ENCODE results near the gene LPAR3.

LPAR3 gene

GRCh38 chr1:84830136-84830535 is 62.9 kb downstream of the LPAR3 start:
- no peaks in the 10 kb centered on the region for H3K9me3 Mint-ChIP-seq

GRCh38 chr1:84827976-84828375 is 65.0 kb downstream of the LPAR3 start:
- Mint-ChIP-seq H3K27me3 (no peaks in the 10 kb centered on the region), H3K27ac (no peak overlapping the region), H3K4me3 (no peak overlapping the region), H3K9me3 (no peaks in the 10 kb centered on the region), H3K36me3 (peaks cover 2% of the 10 kb centered on the region), H3K4me1 (no peaks in the 10 kb centered on the region)

More at GRCh38 chr1:84830136-84830535, 62.9 kb downstream of the LPAR3 start:
- H3K4me1 Mint-ChIP-seq = no peaks in the 10 kb centered on the region
- no peak overlapping the region for H3K27ac Mint-ChIP-seq
- no peaks in the 10 kb centered on the region for H3K27me3 Mint-ChIP-seq
- no peak overlapping the region for H3K4me3 Mint-ChIP-seq
- peaks cover 2% of the 10 kb centered on the region for H3K36me3 Mint-ChIP-seq

GRCh38 chr1:84827555-84827954 is 65.5 kb downstream of the LPAR3 start:
- Mint-ChIP-seq H3K36me3 (peaks cover 2% of the 10 kb centered on the region), H3K4me3 (no peak overlapping the region), H3K9me3 (no peaks in the 10 kb centered on the region), H3K27ac (no peak overlapping the region), H3K4me1 (no peaks in the 10 kb centered on the region), H3K27me3 (no peaks in the 10 kb centered on the region)

GRCh38 chr1:84825161-84825560 is 67.8 kb downstream of the LPAR3 start:
- H3K27ac Mint-ChIP-seq = no peak overlapping the region
- H3K36me3 Mint-ChIP-seq = peaks cover 2% of the 10 kb centered on the region
- no peak overlapping the region for H3K4me3 Mint-ChIP-seq
- no peaks in the 10 kb centered on the region for H3K9me3 Mint-ChIP-seq
- H3K4me1 Mint-ChIP-seq = peaks cover 3% of the 10 kb centered on the region
- H3K27me3 Mint-ChIP-seq = no peaks in the 10 kb centered on the region

- no peak overlapping the region for H3K4me3 Mint-ChIP-seq
- no peaks in the 10 kb centered on the region for H3K9me3 Mint-ChIP-seq
- H3K36me3 Mint-ChIP-seq = no peaks in the 10 kb centered on the region
- peaks cover 15% of the 10 kb centered on the region for H3K4me1 Mint-ChIP-seq
- no peaks in the 10 kb centered on the region for H3K27me3 Mint-ChIP-seq
- H3K27ac Mint-ChIP-seq = no peak overlapping the region
Measured at GRCh38 chr1:84823991-84824390, 69.0 kb downstream of the LPAR3 start.

- Mint-ChIP-seq H3K4me3 (no peak overlapping the region), H3K27ac (no peak overlapping the region), H3K4me1 (peaks cover 20% of the 10 kb centered on the region), H3K9me3 (no peaks in the 10 kb centered on the region), H3K27me3 (no peaks in the 10 kb centered on the region), H3K36me3 (no peaks in the 10 kb centered on the region)
Measured at GRCh38 chr1:84823511-84823910, 69.5 kb downstream of the LPAR3 start.

GRCh38 chr1:84810343-84810742 is 82.7 kb downstream of the LPAR3 start:
- Mint-ChIP-seq H3K4me3 (no peak overlapping the region), H3K9me3 (no peaks in the 10 kb centered on the region), H3K4me1 (no peaks in the 10 kb centered on the region), H3K36me3 (no peaks in the 10 kb centered on the region), H3K27ac (no peak overlapping the region), H3K27me3 (no peaks in the 10 kb centered on the region)

GRCh38 chr1:84809023-84809422 is 84.0 kb downstream of the LPAR3 start:
- H3K4me3 Mint-ChIP-seq = no peak overlapping the region
- no peaks in the 10 kb centered on the region for H3K9me3 Mint-ChIP-seq
- H3K27me3 Mint-ChIP-seq = no peaks in the 10 kb centered on the region
- H3K4me1 Mint-ChIP-seq = no peaks in the 10 kb centered on the region
- no peaks in the 10 kb centered on the region for H3K36me3 Mint-ChIP-seq
- no peak overlapping the region for H3K27ac Mint-ChIP-seq

- H3K27ac Mint-ChIP-seq = no peak overlapping the region
- no peaks in the 10 kb centered on the region for H3K9me3 Mint-ChIP-seq
- H3K36me3 Mint-ChIP-seq = no peaks in the 10 kb centered on the region
- H3K27me3 Mint-ChIP-seq = no peaks in the 10 kb centered on the region
- H3K4me1 Mint-ChIP-seq = no peaks in the 10 kb centered on the region
- H3K4me3 Mint-ChIP-seq = no peak overlapping the region
Measured at GRCh38 chr1:84803604-84804003, 89.4 kb downstream of the LPAR3 start.

- Mint-ChIP-seq H3K36me3 (no peaks in the 10 kb centered on the region), H3K4me1 (peaks cover 4% of the 10 kb centered on the region), H3K27ac (no peak overlapping the region), H3K9me3 (no peaks in the 10 kb centered on the region), H3K27me3 (no peaks in the 10 kb centered on the region), H3K4me3 (no peak overlapping the region)
Measured at GRCh38 chr1:84802567-84803232, 90.3 kb downstream of the LPAR3 start.

GRCh38 chr1:84800090-84801073 is 92.6 kb downstream of the LPAR3 start:
- Mint-ChIP-seq H3K27me3 (no peaks in the 10 kb centered on the region), H3K4me3 (no peak overlapping the region)

GRCh38 chr1:84797603-84798002 is 95.4 kb downstream of the LPAR3 start:
- H3K4me3 Mint-ChIP-seq = no peak overlapping the region
- peaks cover 4% of the 10 kb centered on the region for H3K4me1 Mint-ChIP-seq
- no peaks in the 10 kb centered on the region for H3K36me3 Mint-ChIP-seq
- no peaks in the 10 kb centered on the region for H3K27me3 Mint-ChIP-seq
- H3K9me3 Mint-ChIP-seq = no peaks in the 10 kb centered on the region
- no peak overlapping the region for H3K27ac Mint-ChIP-seq

More at GRCh38 chr1:84800090-84801073, 92.6 kb downstream of the LPAR3 start:
- Mint-ChIP-seq H3K4me1 (peaks cover 4% of the 10 kb centered on the region), H3K9me3 (no peaks in the 10 kb centered on the region), H3K27ac (no peak overlapping the region), H3K36me3 (no peaks in the 10 kb centered on the region)

- Mint-ChIP-seq H3K27ac (no peak overlapping the region), H3K4me1 (peaks cover 4% of the 10 kb centered on the region), H3K4me3 (no peak overlapping the region), H3K9me3 (no peaks in the 10 kb centered on the region), H3K27me3 (no peaks in the 10 kb centered on the region), H3K36me3 (no peaks in the 10 kb centered on the region)
Measured at GRCh38 chr1:84795966-84796600, 96.9 kb downstream of the LPAR3 start.

- Mint-ChIP-seq H3K4me3 (no peak overlapping the region), H3K27ac (no peak overlapping the region), H3K9me3 (no peaks in the 10 kb centered on the region), H3K27me3 (no peaks in the 10 kb centered on the region), H3K4me1 (peaks cover 4% of the 10 kb centered on the region), H3K36me3 (no peaks in the 10 kb centered on the region)
Measured at GRCh38 chr1:84795213-84795612, 97.8 kb downstream of the LPAR3 start.

- H3K36me3 Mint-ChIP-seq = peaks cover 1% of the 10 kb centered on the region
- no peak overlapping the region for H3K27ac Mint-ChIP-seq
- no peaks in the 10 kb centered on the region for H3K9me3 Mint-ChIP-seq
- no peaks in the 10 kb centered on the region for H3K4me1 Mint-ChIP-seq
- H3K4me3 Mint-ChIP-seq = no peak overlapping the region
- no peaks in the 10 kb centered on the region for H3K27me3 Mint-ChIP-seq
Measured at GRCh38 chr1:84792421-84792820, 100.6 kb downstream of the LPAR3 start.

- H3K4me3 Mint-ChIP-seq = no peak overlapping the region
- H3K27me3 Mint-ChIP-seq = no peaks in the 10 kb centered on the region
Measured at GRCh38 chr1:84789014-84789413, 104.0 kb downstream of the LPAR3 start.

More at GRCh38 chr1:84789014-84789413, 104.0 kb downstream of the LPAR3 start:
- H3K36me3 Mint-ChIP-seq = peaks cover 1% of the 10 kb centered on the region
- no peak overlapping the region for H3K27ac Mint-ChIP-seq
- H3K9me3 Mint-ChIP-seq = no peaks in the 10 kb centered on the region
- no peaks in the 10 kb centered on the region for H3K4me1 Mint-ChIP-seq

All from activated naive CD4-positive, alpha-beta T cell treated with anti-CD3 and anti-CD28 coated beads, Interleukin-2, amount 50 U/mL, for 24 hours (primary cell).